WTC11 (cell line): ENCODE measurements around the gene ATG2B. TPM values are rescaled to one million over a fixed set of nuclear protein-coding genes. Genes with fewer than 3 reads are reported as not detected.

ENCODE experiments used
- ATAC-seq: fragments of 200-7000 bp; cut with Tn5 transposase; 2 replicates; pipeline ENCODE4 v1.10.0; 2021; ENCODE audit warnings: mild to moderate bottlenecking, moderate library complexity
- CTCF ChIA-PET: fragments of 300-600 bp; sonication (Branson Sonifier 250); formaldehyde crosslinking; loops from one replicate; lab custom pipeline; 2021; ENCODE audit warnings: antibody characterized with exemption; lab: Charles Lee
- POLR2A ChIA-PET: fragments of 350-600 bp; sonication (Branson Sonifier 250); formaldehyde crosslinking; loops from one replicate; lab custom pipeline; 2021; ENCODE audit warnings: antibody characterized with exemption; lab: Charles Lee
- DNase-seq: peaks from one replicate; pipeline ENCODE4 v3.0.0; 2021; ENCODE audit warnings: low spot score
- H3K27ac Mint-ChIP-seq: 2 replicates; pipeline ENCODE4 v1.8.0; 2021; ENCODE audit warnings: mixed read lengths
- H3K27me3 Mint-ChIP-seq: 2 replicates; pipeline ENCODE4 v1.8.0; 2021; ENCODE audit warnings: low read depth, mild to moderate bottlenecking, moderate library complexity, mixed read lengths
- H3K36me3 Mint-ChIP-seq: 2 replicates; pipeline ENCODE4 v1.8.0; 2021; ENCODE audit warnings: mixed read lengths
- H3K4me1 Mint-ChIP-seq: 2 replicates; pipeline ENCODE4 v1.8.0; 2022; ENCODE audit warnings: mixed read lengths
- H3K4me3 Mint-ChIP-seq: 2 replicates; pipeline ENCODE4 v1.8.0; 2021; ENCODE audit warnings: mild to moderate bottlenecking, moderate library complexity, mixed read lengths
- H3K9me3 Mint-ChIP-seq: 2 replicates; pipeline ENCODE4 v1.8.0; 2021; ENCODE audit warnings: mixed read lengths
- ARID4B ChIP-seq: sonication (generic); formaldehyde crosslinking; IDR thresholded peaks from 2 replicates; pipeline ENCODE4 v1.8.0; 2023; ENCODE audit warnings: missing genetic modification reagents, mild to moderate bottlenecking, borderline replicate concordance
- CBFB ChIP-seq: sonication (generic); formaldehyde crosslinking; IDR thresholded peaks from 2 replicates; pipeline ENCODE4 v1.8.1; 2022; ENCODE audit warnings: mild to moderate bottlenecking, low read depth, missing genetic modification reagents
- CREB1 ChIP-seq: sonication (generic); formaldehyde crosslinking; IDR thresholded peaks from 2 replicates; pipeline ENCODE4 v1.8.0; 2023; ENCODE audit warnings: mild to moderate bottlenecking, missing genetic modification reagents
- CREM ChIP-seq: sonication (generic); formaldehyde crosslinking; IDR thresholded peaks from 2 replicates; pipeline ENCODE4 v1.8.1; 2022; ENCODE audit warnings: mild to moderate bottlenecking, missing genetic modification reagents, moderate library complexity
- FOXP1 ChIP-seq: sonication (generic); formaldehyde crosslinking; IDR thresholded peaks from 2 replicates; pipeline ENCODE4 v1.8.0; 2022; ENCODE audit warnings: missing genetic modification reagents, mild to moderate bottlenecking, moderate library complexity, borderline replicate concordance
- FOXP4 ChIP-seq: sonication (generic); formaldehyde crosslinking; IDR thresholded peaks from 2 replicates; pipeline ENCODE4 v1.8.0; 2022; ENCODE audit warnings: mild to moderate bottlenecking, missing genetic modification reagents
- GTF2I ChIP-seq: fragments of 250-450 bp; sonication (Bioruptor Pico); conservative IDR thresholded peaks from 2 replicates; pipeline ENCODE4 v1.4.0; 2021; ENCODE audit warnings: mild to moderate bottlenecking
- NFATC4 ChIP-seq: fragments of 250-450 bp; sonication (Bioruptor Pico); IDR thresholded peaks from 2 replicates; pipeline ENCODE4 v1.9.0; 2021; ENCODE audit warnings: mild to moderate bottlenecking
- NR3C1 ChIP-seq: sonication (generic); formaldehyde crosslinking; conservative IDR thresholded peaks from 2 replicates; pipeline ENCODE4 v1.8.1; 2023; ENCODE audit warnings: low read depth, mild to moderate bottlenecking, missing genetic modification reagents
- RORB ChIP-seq: fragments of 250-450 bp; sonication (Bioruptor Pico); IDR thresholded peaks from 2 replicates; pipeline ENCODE4 v1.9.0; 2021; ENCODE audit warnings: mild to moderate bottlenecking
- SMAD4 ChIP-seq: sonication (generic); formaldehyde crosslinking; IDR thresholded peaks from 2 replicates; pipeline ENCODE4 v1.8.0; 2022; ENCODE audit warnings: mild to moderate bottlenecking, missing genetic modification reagents
- TP53 ChIP-seq: sonication (generic); formaldehyde crosslinking; IDR thresholded peaks from 2 replicates; pipeline ENCODE4 v1.8.1; 2023; ENCODE audit warnings: mild to moderate bottlenecking, missing genetic modification reagents
- ZBTB21 ChIP-seq: sonication (generic); formaldehyde crosslinking; IDR thresholded peaks from 2 replicates; pipeline ENCODE4 v1.8.1; 2023; ENCODE audit warnings: mild to moderate bottlenecking, missing genetic modification reagents, borderline replicate concordance
- ZNF138 ChIP-seq: sonication (generic); formaldehyde crosslinking; conservative IDR thresholded peaks from 2 replicates; pipeline ENCODE4 v1.8.1; 2022; ENCODE audit warnings: mild to moderate bottlenecking, moderate library complexity, missing genetic modification reagents
- ZNF219 ChIP-seq: sonication (generic); formaldehyde crosslinking; IDR thresholded peaks from 2 replicates; pipeline ENCODE4 v1.8.0; 2023; ENCODE audit warnings: missing genetic modification reagents, mild to moderate bottlenecking, borderline replicate concordance
- ZNF396 ChIP-seq: fragments of 250-450 bp; sonication (Bioruptor Pico); IDR thresholded peaks from 2 replicates; pipeline ENCODE4 v1.8.0; 2021; ENCODE audit warnings: mild to moderate bottlenecking, moderate library complexity, borderline replicate concordance
- ZNF532 ChIP-seq: fragments of 250-450 bp; sonication (Bioruptor Pico); IDR thresholded peaks from 2 replicates; pipeline ENCODE4 v1.9.0; 2021; ENCODE audit warnings: mild to moderate bottlenecking, borderline replicate concordance
- total RNA-seq: library from RNA; stranded (reverse); gene quantifications from 3 replicates; pipeline ENCODE4 v1.2.3, GENCODE V29; 2021
- TF ChIP-seq, protein P1 (sequence below): sonication (generic); formaldehyde crosslinking; IDR thresholded peaks from 2 replicates; pipeline ENCODE4 v1.8.1; 2022; ENCODE audit warnings: mild to moderate bottlenecking, missing genetic modification reagents, moderate library complexity, borderline replicate concordance

The ATG2B gene
- total RNA-seq, 1 experiment from 2014 or later: 10.3 TPM

DNA sequence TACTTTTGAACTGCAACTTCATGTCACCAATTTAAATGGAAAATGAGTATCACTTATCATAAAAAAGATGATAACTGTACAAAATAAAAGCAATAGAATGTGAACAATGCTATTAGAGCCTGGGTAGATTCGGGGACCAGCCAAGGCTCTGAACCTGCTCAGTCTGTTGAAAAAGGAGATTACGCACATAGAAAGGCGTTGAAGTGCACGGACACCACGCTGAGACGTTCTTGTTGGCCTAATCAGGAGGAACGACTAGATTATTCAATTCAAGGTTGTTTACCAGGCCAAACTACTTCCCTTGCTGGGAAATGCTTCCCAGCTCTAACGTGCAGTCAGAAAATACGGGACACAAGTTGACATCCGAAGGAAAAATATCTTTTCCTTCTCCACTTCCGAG is 130.6 kb downstream of the ATG2B start (continued):
- no peak for TF ChIP-seq FOXP4 (CRISPR knock-in tag)
- no peak for TF ChIP-seq NR3C1
- TF ChIP-seq CREB1: no peak
- no peak for TF ChIP-seq ZBTB21 (CRISPR knock-in tag)
- no peak for TF ChIP-seq NFATC4
- TF ChIP-seq SMAD4 (CRISPR knock-in tag): no peak
- TF ChIP-seq, protein P1, sequence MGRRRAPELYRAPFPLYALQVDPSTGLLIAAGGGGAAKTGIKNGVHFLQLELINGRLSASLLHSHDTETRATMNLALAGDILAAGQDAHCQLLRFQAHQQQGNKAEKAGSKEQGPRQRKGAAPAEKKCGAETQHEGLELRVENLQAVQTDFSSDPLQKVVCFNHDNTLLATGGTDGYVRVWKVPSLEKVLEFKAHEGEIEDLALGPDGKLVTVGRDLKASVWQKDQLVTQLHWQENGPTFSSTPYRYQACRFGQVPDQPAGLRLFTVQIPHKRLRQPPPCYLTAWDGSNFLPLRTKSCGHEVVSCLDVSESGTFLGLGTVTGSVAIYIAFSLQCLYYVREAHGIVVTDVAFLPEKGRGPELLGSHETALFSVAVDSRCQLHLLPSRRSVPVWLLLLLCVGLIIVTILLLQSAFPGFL: no peak
- no peak for TF ChIP-seq ZNF138
- TF ChIP-seq ZNF532: no peak
- TF ChIP-seq ARID4B (CRISPR knock-in tag): no peak
- TF ChIP-seq CBFB: no peak
- TF ChIP-seq ZNF219 (CRISPR knock-in tag): no peak

- ChIA-PET CTCF (interaction anchor here (0.8 to 0.9 kb wide), 3 partner anchors 30 to 133 kb away, joined by 3 to 5 read pairs (median 4); no protein-coding TSS in a partner anchor), POLR2A (interaction anchor here (0.5 kb wide), 1 partner anchor 142 kb away, joined by 3 read pairs; no protein-coding TSS in a partner anchor)
- H3K27me3 Mint-ChIP-seq: peaks cover 6% of the 10 kb centered on the region; the same call in 1 of the 2 replicates
- H3K27ac Mint-ChIP-seq: no peak overlapping the region
- peaks cover 27% of the 10 kb centered on the region for H3K4me1 Mint-ChIP-seq
- peaks cover 4% of the 10 kb centered on the region for H3K36me3 Mint-ChIP-seq
- H3K4me3 Mint-ChIP-seq: no peak overlapping the region
- no peak for DNase-seq
- H3K9me3 Mint-ChIP-seq: peaks cover 17% of the 10 kb centered on the region
- ATAC-seq: no peak
- TF ChIP-seq CREM (no peak), GTF2I (CRISPR knock-in tag) (no peak), FOXP1 (CRISPR knock-in tag) (no peak), ZNF396 (CRISPR knock-in tag) (no peak), RORB (CRISPR knock-in tag) (no peak), TP53 (CRISPR knock-in tag) (no peak)
Observed at GRCh38 chr14:96231526-96232130, 131.5 kb downstream of the ATG2B start.
